GM18858 (cell line): ENCODE measurements around the gene CCDC73.
"Not testable (repeated sequence)": the region's sequence is repeated elsewhere in the genome, so short reads cannot be mapped to it uniquely, and the experiment has no call there.

ENCODE experiments used
- ATAC-seq: cut with Tn5 transposase; IDR thresholded peaks from one replicate; pipeline ENCODE4 v1.9.1; 2021; ENCODE audit not compliant: unreplicated experiment

CCDC73 gene

DNA sequence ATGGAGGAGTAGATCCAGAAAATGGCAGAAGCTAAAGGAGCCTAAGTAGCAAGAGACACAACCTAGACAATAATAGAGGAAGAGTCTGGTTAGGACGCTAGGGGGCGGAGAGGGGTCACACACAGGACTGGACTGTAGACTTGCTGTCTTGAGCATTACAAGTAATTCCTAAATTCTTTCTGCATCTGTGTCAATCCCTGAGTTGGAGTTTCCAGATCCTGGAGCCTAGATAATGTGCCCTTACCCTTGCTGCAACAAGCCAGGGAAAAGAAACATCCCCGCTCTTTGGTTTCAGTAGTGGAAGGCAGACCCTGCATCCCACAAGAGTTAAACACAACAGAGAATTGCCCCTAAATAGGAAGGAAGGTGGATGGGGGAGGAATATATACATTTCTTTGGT is 14.9 kb upstream of the CCDC73 start:
- ATAC-seq, result peak; percentile 98

DNA sequence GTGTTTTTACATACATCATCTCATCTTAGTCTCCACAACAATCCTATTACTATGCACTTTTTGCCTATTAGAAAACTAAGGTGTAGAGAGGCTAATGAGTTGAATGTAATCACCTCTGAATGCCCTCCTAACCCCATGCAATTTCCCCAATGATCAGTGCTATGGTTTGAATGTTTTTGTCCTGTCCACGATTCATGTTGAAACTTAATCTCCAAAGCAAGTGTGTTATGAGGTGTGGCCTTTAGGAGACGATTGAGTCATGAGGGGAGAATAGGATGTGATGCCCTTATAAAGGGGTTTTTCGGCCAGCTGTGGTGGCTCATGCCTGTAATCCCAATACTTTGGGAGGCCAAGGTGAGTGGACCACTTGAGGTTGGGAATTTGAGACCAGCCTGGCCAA is 2.0 kb upstream of the CCDC73 start:
- ATAC-seq, result no peak

DNA sequence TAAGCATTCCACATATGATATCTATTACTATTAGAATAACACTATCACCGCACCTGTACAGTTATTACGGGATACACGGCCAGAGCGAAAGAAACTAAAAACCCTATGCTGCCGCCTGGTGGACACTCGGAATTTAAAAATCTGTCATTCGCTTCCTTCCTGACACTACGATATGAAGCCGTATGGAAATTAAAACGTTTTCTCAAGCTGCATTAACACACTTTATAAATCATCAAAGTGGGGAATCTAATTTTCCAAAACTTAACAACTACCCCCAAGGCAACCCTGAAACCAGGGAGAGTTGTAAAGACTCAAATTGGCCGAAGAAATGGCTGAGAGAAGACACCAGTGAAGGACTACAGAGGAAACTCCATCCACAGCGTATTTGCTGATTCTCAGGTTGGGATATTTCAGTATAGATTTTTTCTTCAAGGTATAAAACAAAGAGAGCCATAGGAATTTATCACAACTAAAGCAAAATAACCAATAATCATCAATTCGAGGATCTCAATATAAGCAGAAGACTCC is 1.4 kb downstream of the CCDC73 start:
- peak; percentile 88 for ATAC-seq

DNA sequence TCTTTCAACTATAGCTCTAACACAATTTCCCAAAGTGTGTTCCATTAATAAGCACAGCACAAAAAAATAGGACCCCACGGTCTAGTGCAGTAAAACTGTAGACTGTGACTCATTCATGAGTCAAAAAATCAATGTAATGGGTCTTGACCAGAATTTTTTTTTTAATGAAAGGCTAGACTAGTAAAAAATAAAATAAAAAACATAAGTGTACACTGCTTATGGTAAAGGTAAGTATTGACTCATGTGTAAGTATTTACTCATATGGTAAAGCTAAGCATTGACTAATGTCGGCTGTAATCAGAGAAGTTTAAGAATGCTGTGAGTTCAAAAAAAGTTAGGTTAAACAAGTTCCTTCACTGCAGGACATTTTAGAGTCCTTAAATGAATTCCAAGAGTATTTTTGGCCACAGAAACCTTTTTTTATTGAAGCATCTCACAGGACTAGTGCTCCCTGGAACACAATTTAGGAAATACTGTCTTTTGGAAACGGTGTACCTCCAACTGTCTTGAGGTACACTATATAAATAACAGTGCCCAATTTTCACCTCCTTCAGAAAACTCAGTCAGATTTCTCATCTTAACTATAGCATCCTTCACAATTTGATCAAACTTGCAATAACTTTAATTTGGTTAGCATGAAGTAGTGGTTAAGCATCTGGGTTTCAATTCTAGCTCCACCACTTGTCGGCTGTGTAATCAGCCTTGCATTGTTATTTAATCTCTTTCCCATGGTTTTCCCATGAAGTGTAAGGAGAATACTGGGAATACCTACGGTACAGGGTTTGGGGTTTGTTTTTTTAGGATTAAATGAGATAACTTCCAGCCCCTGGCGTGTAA is 2.1 kb downstream of the CCDC73 start:
- peak; percentile 13 for ATAC-seq

DNA sequence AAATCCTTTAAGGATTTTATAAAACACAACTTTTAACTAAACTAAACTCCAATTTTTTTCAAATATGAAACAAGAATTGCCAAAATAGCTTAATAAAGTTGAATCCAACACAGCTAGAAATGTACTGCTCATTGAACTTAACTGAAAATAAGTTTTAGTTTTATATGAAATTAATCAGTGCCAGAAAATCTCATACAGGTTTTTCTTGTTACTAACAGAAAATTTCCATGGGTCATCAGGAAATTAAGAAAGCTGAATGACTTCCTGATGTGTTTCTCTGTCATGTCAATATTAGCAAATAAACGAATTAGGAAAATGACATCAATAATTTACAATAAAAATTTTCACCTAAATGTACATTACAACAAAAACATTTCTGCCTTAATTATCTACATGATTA is 3.5 kb downstream of the CCDC73 start:
- no peak for ATAC-seq

DNA sequence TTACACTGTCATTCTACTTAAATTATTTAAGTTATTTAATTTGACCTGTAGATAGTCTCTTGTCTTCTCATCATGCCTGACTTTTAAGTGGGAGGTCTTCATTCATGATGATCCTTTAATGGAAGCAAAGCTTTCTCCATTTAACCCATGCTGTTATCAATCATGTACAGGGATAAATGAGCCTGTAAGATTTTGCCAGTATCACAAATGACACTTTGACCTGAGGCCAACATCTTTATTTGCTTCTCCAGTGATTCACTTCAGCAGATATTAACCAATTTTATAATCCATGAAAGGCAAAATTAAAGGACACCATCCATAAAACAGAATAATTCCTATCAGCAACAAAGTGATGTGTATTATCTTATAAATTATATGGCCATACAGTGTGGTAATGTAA is 7.7 kb downstream of the CCDC73 start:
- ATAC-seq, result no peak

DNA sequence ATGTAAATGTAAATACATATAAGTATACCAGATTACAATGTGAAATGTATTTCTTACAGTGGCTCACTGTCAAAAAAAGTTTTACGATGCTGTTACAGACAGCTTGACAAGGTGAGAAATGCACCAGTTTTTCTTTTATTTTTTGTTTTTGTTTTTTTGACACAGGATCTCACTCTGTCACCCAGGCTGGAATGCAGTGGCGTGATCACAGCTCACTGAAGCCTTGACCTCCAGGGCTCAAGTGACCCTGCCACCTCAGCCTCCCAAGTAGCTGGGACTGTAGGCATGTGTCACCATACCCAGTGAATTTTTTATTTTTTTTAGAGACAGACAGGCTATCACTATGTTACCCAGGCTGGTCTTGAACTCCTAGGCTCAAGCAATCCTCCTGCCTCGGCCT is 9.2 kb downstream of the CCDC73 start:
- ATAC-seq, result no peak

DNA sequence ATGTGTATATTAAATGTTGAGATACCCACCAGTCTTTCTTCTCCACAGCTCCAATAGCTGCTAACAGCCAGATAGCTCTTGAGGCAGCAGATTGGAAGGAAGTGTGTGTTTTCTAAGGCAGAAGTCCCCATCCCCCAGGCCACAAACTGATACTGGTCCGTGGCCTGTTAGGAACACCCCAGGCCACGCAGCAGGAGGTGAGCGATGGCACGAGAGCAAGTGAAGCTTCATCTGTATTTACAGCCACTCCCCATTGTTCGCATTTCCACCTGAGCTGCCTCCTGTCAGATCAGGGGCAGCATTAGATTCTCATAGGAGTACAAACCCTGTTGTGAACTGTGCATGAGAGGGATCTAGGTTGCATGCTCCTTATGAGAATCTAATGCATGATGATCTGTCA is 12.7 kb downstream of the CCDC73 start:
- ATAC-seq, result no peak

DNA sequence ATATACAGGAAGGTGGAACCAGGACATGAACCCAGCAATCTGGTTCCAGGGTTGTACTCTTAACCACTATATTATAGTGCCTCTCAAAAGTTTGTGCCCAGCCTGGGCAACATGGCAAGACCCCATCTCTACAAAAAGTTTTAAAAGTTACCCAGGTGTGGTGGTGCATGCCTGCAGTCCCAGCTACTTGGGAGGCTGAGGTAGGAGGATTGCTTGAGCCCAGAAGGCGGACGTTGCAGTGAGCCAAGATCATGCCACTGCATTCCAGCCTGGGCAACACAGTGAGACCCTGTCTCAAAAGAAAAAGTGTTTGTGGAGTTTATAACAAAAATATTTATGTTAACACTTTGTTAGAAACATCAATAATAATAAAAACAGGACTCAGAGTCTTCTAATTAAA is 13.6 kb downstream of the CCDC73 start:
- not testable (repeated sequence) for ATAC-seq

DNA sequence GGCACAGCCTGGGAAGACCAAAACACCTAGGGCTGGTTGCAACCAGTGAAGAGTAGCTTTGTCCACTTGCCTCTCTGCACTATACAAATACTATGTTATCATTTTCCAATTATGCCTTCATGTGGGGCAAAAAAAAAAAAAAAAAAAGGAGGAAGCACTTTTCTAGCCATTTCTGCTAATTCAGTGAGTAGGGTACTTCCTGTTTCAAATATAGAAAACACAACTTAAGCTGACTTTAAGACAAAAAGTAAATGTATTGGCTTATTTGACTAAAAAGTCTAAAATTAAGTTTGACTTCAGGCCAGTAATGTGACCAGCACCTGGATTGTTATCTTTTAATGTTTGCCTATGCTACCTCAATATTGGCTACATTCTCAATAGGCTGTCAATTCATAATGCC is 15.3 kb downstream of the CCDC73 start:
- ATAC-seq, result no peak

DNA sequence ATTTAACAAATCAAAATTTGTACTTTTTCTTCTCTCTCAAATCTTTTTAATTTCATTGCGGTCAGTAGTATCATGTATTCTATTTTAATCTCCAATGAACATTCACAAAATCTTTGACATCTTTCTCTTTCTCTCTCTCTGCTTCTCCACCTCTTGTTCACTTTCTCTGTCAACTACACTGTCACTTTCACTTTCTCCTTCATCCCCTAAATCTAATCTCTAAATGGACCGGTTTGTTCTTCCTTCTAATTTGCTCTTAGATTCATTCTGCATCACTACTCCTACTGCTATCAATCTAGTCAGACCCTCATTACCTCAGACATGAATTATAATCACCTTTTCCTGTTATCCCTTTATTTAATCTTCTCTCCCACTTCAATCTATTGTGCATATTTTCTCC is 18.6 kb downstream of the CCDC73 start:
- ATAC-seq, result no peak

DNA sequence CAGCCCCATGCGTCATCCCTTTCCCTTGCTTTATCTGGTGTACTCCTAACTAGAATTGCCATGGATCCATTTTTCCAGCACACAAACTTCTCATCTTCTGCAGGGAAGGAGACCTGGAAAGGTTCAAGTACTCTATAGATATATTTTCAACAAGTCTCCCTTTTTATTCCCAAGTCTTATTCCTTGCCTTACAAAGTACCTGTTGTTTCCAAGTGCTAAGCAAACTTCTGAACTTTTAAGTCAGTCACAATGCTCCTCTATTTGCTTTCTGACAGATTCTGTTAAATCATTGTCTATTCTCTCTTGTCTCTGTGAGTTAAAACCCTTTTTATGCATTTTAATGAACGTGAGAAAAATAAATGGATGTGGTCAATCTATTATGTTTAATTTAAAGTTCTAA is 20.4 kb downstream of the CCDC73 start:
- no peak for ATAC-seq

DNA sequence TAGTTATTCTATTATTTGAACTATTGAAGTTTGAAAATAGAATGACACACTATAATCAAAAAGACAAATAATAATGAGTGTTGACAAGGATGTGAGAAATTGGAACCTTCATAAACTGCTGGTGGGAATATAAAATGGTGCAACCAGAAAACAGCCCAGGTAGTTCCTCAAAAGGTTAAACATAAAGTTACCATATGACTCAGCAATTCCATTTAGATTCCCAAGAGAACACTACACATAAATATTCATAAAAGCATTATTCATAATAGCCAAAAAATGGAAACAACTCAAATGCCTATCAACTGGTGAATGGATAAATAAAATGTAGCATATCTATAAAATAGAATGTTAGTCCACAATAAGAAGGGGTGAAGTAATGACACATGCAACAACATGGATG is 21.7 kb downstream of the CCDC73 start:
- no peak for ATAC-seq

DNA sequence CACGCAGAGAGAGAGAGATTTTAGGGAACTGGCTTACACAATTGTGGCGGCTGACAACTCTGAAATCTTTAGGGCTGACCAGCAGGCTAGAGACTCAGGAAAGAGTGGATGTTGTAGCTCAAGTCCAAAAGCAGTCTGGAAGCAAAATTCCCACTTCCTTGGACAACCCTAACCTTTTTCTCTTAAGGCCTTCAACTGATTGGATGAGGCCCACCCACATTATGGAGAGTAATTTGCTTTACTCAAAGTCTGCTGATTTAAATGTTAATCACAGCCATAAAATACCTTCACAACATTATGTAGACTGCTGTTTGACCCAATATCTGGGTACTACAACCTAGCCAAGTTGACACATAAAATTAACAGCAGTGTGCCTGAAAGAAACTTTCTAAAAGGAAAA is 32.7 kb downstream of the CCDC73 start:
- not testable (repeated sequence) for ATAC-seq

DNA sequence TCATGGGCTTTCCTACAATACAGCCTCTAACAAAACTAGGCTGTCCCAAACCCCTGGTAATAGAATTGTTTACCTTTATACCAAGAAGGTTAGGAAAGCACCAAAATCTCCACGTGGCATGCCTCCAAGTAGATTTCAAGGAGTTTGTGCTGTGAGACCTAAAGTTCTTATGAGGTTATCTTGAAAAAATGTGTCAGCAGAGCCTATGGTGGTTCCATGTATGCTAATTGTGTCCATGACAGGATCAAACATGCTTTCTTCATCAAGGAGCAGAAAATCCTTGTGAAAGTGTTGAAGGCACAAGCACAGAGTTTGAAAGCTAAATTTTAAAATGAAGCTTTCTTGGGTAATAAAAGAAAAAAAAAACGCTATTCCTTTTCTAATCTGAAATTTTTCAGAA is 36.2 kb downstream of the CCDC73 start:
- ATAC-seq, result no peak

DNA sequence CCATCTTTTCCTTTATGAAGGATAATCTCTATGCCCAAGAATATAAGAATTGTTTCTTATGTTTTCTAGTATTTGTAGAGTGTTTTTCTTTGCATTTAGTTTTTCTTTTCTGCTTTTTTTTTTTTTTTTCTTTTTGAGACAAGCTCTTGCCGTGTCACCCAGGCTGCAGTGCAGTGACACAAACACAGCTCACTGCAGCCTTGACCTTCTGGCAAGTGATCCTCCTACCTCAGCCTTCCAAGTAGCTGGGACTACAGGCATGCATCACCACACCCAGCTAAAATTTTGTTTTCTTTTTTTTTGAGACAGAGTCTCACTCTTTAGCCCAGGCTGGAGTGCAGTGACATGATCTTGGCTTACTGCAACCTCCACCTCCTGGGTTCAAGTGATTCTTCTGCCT is 41.3 kb downstream of the CCDC73 start:
- not testable (repeated sequence) for ATAC-seq

DNA sequence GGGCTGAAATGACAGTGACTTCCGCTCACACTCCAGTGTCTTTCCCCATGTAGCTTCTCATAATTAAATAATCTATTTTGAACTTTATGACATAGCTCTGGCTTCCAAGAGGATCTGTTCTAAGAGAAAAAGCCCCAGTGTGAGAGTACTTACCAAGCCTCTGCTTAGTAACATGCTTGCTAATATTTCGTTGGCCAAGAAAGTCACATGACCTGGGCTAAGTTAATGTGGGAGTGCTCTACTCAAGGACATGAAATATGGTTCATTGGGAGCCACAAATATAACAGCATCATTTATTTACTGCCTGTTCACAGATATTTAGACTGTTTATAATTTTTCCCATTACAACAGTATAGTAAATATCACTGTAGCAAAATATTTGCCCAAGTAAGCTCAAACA is 42.5 kb downstream of the CCDC73 start:
- ATAC-seq, result no peak

DNA sequence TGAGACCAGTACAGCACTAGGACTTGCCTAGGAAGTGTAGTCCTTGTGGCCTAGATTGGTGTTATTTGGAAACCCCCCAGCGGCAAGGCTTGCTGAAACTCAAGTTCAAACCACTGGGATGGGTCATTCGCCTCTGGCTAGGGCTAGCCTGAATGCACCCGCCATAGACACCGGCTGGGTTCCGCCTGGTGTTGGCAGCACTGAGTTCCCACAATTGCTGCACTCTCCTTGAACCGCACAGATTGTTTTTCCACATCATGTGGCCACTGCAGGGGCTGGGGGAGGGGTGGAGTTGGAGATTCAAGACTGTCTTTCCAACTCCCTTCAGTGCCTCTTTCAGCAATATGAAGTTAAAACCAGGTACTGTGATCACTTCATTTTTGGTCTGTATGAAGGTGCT is 43.1 kb downstream of the CCDC73 start:
- no peak for ATAC-seq

DNA sequence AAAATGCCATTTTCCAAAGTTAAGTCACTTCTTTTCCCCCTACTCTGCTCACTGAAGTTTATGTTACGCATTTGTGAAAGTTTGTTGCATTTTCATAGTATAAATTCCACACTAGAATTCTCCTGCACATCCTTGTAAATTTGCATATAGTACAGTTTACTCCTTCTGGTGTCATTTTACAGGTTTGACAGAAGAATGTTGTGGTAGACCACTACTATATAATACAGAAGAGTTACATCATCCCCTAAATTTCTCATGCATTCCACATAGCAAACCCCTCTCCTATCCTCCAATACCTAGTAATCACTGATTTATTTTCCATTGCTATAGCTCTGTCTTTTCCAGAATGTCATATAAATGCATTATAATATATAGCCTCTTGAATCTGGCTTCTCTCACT is 64.5 kb downstream of the CCDC73 start:
- ATAC-seq, result no peak

DNA sequence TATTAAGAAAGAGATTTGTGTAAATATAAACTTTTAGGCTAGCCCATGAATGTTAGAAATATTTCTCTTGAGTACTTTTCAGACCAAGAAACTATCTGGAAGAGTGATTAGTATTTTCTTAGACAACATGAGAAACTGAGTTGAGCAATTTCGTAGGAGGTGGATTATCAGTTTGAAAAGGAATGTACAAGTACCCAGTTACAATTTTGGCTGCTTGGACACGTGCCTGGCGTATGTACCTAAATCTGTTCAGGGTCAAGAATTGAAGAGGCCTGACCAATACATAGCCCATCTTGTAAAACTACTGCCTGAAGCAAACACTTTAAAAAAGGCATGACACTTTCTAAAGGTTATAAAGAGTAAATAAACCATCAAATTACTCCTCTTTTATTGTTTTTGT is 71.1 kb downstream of the CCDC73 start:
- no peak for ATAC-seq

DNA sequence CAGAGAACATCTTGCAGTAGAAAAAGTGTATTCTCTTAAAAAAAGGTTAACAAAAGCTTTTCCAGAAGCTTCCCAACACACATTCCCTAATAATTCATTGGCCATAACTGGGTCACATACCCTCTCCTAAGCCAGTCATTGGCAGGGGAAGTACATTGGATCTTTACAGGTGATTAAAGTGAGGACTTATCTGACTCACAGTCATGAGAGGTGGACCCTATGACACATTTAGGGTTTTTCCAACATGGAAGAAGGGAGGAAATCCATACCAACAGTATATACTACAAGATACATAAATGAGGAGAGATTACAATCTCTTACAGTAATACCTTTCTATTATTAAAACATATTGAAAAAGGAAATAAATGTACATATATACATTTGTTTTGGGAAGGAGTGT is 72.2 kb downstream of the CCDC73 start:
- no peak for ATAC-seq

DNA sequence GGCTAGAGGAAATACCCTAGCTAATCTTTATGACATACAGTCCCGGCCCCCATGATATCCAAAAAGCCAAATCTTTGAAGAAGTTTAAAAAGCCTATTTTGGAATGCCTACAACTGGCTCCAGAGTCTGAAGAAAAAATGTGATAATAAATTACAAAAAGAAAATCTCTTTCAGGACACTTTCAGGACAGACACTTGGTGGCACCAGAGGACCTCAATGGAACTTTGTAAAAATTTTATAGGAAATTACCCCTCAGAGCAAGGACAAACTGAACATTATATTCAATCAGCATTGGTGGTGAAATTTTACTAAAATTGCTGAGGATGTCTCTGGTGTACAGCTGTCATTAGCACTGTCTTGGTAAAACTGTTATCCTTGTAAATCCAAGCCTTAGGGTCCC is 81.0 kb downstream of the CCDC73 start:
- ATAC-seq, result no peak

DNA sequence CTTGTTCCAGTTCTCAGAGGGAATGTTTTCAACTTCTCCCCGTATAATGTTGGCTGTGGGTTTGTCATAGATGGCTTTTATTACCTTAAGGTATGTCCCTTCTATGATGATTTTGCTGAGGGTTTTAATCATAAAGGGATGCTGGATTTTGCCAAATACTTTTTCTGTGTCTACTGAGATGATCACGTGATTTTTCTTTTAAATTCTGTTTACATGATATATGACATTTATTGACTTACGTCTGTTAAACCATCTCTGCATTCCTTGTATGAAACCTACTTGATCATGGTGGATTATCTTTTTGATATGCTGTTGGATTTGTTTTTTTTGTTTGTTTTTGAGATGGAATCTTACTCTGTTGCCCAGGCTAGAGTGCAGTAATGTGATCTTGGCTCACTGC is 85.5 kb downstream of the CCDC73 start:
- ATAC-seq, result not testable (repeated sequence)
